GM04503 (cell line): Measurements from ENCODE around the gene TRIM15.
"Not testable (repeated sequence)": the region's sequence is repeated elsewhere in the genome, so short reads cannot be mapped to it uniquely, and the experiment has no call there.

Source experiments
- DNase-seq: peaks from one replicate; pipeline ENCODE4 v3.0.0-alpha.2; 2012; ENCODE audit warnings: low read depth

TRIM15 gene

DNA sequence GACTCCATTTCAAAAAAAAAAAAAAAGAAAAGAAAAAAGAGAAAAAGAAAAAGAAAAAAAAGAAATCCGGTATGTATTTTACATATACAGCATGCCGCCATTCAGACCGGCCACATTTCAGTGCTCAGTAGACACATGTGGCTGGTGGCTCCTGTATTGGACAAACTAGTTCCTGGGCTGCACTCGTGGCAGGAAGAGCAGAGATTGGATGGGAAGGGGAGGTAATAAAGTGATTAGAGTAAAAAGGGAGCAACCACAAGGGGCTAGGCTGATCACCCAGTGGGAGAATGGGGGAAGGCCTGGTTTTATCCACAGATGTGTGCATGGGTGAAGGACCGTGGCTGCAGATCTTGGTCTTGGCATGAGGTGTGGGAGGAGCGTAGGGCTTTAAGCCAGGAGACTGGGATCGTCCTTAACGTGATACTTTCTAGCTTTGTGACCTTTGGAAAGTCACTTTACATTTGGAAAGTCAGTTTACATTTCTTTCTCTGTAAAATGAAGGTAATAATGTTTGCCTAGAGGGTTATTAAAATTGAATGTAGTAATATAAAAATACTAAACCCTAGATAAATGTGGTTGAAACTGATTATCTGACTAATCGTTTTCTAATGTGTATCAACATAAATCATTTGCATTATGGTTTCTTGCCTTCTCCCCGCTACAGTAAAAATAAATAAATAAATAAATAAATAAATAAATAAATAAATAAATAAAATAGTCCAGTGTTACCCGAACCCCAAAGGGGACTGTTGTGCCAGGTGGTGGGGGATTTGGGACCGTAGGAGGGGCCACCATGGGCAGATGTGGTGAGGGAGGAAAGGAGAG is 869 bp upstream of the TRIM15 start:
- no peak for DNase-seq

DNA sequence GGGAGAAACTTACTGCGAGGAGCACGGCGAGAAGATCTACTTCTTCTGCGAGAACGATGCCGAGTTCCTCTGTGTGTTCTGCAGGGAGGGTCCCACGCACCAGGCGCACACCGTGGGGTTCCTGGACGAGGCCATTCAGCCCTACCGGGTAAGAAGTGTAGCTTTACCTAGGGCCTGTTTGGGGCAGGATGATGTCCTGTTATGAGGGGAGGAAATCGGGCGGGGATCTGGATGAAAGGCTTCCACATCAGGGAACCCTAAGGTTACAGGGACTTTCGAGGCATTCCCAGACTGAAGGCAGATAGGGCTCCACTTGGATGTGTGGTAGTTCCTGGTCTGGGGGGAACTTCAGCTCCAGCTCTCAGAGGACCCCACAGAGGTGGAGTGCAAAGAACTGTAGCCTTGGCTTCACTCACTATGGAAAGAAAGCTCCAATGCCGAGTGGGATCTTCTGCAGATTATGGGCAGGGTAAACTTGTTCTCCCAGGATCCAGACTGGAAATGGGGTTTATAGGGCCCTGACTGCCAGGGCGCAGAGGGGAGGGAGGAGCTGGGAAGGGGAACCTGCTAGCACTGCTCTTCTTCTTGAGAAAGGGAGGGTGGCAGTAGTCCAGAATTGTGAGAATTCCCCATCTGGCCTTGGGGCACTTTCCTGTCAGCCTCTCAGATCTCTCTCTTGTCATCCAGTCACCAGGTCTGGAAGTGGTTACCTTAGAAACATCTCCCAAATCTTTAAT is 740 bp downstream of the TRIM15 start:
- DNase-seq = no peak

DNA sequence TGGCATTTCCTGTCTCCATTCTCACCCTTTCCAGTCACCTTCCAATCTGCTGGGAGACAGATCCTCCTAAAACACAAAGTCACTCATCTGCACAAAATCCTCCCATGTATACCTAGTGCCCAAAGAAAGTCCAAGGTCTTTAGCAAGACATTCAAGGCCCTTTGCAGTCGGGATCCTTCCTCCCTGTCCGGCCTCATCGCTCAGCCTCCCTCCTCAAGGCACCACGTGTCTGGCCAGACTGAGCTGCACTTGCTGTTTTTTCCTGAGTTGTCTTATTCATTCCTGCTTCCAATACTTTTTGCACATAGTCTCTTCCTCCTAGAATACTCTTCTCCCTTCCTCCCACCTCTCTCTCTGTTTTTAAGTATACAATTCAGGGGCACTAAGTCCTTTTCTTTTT is 1.4 kb downstream of the TRIM15 start:
- DNase-seq = no peak

DNA sequence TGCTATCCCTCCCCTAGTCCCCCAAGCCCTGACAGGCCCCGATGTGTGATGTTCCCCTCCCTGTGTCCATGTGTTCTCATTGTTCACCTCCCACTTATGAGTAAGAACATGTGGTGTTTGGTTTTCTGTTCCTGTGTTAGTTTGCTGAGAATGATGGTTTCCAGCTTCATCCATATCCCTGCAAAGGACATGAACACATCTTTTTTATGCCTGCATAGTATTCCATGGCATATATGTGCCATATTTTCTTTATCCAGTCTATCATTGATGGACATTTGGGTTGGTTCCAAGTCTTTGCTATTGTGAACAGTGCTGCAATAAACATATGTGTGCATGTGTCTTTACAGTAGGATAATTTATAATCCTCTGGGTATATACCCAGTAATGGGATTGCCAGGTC is 1.9 kb downstream of the TRIM15 start:
- not testable (repeated sequence) for DNase-seq

DNA sequence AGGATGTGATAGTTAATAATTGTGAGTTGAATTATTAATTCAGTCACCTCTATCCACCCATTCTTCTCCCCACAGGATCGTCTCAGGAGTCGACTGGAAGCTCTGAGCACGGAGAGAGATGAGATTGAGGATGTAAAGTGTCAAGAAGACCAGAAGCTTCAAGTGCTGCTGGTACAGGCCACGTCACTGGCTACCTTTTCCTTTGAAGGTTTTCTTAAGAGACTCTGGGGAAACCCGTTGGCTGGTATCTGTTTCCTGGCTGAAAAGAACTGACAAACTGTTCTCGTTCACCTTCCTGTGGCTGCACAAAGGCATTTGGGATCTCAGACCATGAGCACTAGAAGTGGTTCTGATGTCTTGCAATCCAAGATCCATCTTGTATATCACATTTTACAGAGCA is 3.8 kb downstream of the TRIM15 start:
- no peak for DNase-seq

DNA sequence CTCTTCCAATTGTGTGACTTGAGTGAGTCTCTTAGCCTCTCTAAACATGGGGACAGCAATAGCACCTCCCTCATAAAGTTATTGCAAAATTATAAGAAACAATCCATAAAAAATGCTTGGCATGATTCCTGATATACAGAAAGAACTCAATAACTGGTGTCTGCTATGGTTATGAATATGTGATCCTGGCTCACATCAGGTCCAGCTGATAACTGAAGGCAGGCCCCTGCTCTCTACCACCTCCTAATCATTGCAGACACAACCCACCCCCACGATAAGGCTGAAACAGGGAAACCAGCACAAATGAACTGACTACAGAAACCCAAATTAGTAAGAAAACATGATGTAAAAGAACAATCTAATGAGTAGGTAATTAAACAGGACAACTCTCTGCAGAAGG is 5.4 kb downstream of the TRIM15 start:
- no peak for DNase-seq

DNA sequence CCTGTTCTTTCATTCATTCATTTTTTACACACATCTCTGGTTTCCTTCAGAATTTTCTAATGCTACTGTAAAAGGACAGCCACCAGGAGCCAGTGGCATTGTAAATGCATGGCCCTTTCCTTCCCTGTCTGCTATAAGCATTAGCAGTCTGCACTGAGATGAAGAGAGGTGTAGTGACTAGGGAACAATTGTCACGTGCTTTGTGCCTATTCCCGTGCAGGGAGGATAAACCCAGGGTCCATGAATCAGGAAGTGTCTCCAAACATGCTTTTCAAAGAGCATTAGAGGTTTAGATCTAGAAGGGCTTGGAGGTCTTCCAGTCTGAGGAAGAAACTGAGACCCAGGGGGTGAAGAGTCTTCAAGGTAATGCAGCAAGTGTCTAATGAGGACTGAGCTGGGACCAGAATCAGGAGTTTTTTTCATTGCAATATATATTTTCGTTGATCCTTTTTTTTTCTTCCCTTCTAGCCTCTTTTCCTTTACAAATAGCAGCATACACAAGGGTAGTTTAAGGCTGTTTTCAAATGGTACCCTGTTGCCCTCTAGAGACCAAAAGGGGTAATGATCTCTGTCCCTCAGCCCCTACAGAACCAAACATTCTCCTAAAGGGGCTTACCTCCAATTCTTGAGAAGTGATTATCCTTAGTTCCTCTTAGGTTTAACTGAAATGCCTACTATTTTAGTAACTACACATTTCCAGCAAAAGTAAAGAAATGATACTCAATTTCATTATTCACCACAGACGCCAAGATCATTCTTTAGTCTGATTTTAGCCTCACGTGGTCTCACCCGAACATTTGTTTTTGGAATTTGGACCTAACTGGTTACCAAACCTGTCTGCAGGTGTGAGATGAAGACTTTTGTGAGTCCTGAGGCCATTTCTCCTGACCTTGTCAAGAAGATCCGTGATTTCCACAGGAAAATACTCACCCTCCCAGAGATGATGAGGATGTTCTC is 6.6 kb downstream of the TRIM15 start:
- DNase-seq = peak; percentile 27

DNA sequence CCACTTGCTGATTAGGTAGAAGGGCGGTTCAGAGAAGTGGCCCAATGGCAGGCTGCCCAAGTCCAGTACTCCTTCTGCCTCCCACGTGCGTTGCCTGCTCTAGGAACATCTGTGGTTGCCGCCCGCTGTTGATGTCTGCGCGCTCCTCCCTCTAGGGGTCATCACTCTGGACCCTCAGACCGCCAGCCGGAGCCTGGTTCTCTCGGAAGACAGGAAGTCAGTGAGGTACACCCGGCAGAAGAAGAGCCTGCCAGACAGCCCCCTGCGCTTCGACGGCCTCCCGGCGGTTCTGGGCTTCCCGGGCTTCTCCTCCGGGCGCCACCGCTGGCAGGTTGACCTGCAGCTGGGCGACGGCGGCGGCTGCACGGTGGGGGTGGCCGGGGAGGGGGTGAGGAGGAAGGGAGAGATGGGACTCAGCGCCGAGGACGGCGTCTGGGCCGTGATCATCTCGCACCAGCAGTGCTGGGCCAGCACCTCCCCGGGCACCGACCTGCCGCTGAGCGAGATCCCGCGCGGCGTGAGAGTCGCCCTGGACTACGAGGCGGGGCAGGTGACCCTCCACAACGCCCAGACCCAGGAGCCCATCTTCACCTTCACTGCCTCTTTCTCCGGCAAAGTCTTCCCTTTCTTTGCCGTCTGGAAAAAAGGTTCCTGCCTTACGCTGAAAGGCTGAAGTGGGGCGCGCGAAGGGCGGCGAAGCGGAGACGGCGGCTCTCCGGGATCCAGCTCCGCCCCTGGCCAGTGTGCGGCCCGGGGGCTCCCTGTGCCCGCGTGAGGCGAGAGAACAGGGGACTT is 8.5 kb downstream of the TRIM15 start:
- no peak for DNase-seq

DNA sequence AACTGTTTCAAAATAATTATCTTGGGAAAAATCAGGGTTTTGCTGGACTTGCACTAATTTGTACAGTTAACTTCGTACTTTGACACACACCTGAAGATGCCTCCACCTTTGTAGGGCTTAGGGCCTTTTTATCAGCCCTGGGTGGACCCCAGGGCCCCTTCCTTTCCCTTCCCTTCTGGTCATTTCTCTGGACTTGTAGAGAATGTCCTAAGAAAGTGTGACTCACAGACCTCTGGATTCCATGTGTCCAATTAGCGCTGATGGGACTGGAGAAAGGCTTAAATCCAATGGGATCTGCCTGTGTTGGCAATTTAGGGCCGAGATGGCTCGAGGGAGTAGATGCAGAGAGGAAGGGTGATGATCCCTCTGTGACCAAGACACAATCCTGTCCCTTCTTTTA is 9.3 kb downstream of the TRIM15 start:
- no peak for DNase-seq

DNA sequence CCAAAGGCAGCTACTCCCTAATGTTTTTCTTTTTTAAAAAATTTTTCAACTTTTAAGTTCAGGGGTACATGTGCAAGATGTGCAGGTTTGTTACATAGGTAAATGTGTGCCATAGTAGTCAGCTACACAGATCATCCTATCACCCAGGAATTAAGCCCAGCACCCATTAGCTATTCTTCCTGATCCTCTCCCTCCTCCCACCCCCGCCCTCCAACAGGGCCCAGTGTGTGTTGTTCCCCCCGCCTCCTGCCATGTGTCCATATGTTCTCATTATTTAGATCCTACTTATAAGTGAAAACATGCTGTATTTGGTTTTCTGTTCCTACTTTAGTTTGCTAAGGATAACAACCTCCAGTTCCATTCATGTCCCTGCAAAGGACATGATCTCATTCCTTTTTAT is 12.4 kb downstream of the TRIM15 start:
- no peak for DNase-seq

DNA sequence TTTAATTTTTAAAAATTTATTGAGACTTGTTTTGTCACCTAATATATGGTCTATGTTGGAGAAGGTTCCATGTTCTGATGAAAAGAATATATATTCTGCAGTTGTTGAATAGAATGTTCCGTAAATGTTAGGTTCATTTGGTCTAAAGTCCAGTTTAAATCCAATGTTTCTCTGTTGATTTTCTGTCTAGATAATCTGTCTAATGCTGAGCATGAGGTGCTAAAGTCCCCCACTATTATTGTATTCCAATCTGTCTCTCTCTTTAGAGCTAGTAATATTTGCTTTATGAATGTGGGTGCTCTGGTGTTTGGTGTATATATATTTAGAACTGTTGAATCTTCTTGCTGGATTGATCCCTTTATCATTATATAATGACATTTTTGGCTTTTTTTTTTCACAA is 15.5 kb downstream of the TRIM15 start:
- DNase-seq = no peak

DNA sequence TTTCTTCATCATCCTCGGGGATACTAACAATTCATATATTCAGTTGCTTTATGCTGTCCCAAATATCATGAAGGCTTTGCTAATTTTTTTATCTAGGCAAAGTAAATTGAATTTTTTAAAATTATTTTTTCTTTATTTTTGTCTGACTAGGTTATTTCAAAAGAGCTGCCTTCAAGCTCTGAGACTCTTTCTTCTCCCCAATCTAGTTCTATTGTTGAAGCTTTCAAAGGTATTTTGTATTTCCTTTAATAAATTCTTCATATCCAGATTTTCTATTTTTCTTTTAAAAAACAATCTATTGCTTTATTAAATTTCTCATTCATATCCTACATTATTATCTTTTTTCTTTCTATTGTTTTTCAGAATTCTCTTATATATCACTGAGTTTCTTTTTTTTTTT is 16.8 kb downstream of the TRIM15 start:
- no peak for DNase-seq

DNA sequence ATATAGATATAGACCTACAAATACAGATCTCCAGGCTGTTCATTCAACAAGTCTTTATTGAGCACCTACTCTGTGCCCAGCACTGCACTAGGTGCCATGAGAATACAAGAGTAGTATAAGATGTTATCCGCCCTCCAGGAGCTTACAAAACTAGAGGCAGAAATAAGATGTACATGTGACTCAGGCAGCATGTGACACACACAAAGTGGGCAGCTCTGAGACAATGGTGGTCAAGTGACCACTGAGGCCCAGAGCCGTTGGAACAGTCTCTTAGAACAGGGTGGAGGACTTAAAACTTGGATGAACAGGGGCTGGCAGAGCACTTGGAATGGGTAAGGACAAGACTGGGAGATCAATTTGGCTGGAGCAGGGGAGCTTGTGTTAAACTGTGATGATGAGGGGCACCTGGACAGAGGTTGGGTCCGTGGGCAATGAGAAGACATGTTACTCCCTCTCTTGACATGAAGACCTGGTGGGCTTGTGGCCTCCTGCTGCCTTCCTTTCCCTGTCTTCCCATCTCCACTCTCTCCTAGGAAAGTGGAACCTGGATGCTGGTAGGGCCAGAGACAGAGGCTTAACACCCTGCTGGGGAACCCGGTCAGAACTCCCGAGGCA is 21.2 kb downstream of the TRIM15 start:
- DNase-seq = no peak

DNA sequence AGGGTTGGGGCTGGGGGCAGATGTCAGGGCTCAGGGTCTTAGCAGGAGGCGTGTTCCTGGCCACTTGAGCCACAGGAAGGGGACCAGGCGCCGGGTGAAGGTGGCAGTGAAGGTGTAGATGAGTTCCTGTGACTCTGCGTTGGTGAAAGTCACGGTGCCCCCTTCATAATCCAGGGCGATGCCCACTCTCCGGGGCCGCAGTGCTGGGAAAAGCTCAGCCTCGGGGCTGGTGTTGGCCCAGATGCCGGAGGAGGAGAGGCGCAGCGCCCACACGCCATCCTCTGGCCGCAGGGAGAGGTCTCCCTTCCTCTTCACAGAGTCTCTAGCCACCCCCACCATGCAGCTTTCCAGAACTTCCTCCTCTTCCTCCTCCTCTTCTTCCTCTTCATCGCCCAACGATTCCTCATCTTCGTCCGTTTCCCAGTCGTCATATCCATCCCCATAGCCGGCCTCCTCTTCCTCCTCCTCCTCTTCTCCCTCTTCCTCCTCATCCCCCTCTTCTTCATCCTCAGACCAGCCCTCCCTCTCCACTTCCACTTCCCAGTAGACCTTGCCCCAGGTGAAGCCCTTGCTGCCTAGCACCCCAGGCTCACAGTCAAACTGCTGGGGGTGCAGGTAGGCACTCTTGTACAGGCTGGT is 22.6 kb downstream of the TRIM15 start:
- DNase-seq = no peak

DNA sequence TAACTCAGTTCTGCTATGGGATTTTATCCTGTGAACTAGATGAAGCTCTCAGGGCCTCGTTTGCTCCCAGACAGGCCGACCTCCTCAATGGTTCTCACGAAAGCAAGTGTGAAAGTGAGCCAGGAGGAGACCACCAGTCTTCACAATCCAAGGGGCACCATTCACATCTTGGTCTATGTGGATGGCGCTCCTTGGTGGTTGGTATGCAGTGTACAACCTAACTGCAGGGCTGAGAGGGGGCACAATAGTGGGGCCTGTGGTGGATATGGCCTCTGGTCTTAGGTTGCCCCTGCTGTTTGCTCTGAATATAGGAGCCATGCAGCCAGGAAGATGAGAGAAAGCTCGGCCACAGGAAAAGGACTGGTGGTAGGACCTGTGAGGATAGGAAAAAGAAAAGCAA is 25.2 kb downstream of the TRIM15 start:
- no peak for DNase-seq

DNA sequence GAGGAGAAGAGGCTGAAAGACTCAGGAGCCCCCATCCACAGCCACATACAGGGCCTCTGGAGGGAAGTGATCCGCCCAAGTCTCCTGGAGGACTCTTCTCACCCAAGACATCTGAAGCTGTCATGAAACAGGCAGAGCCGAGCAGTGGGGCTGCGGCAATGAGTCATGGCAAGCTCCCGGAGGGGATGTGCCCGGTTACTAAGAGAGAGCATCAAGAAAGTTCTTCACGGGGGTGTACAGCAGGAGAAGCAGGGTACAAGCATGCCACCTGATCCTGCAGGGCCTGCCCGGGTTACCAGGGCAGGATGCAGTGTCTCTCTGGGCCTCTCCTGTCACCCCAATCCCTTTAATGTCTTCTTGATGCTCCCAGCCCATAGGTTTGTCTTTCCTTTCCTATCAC is 28.7 kb downstream of the TRIM15 start:
- no peak for DNase-seq

DNA sequence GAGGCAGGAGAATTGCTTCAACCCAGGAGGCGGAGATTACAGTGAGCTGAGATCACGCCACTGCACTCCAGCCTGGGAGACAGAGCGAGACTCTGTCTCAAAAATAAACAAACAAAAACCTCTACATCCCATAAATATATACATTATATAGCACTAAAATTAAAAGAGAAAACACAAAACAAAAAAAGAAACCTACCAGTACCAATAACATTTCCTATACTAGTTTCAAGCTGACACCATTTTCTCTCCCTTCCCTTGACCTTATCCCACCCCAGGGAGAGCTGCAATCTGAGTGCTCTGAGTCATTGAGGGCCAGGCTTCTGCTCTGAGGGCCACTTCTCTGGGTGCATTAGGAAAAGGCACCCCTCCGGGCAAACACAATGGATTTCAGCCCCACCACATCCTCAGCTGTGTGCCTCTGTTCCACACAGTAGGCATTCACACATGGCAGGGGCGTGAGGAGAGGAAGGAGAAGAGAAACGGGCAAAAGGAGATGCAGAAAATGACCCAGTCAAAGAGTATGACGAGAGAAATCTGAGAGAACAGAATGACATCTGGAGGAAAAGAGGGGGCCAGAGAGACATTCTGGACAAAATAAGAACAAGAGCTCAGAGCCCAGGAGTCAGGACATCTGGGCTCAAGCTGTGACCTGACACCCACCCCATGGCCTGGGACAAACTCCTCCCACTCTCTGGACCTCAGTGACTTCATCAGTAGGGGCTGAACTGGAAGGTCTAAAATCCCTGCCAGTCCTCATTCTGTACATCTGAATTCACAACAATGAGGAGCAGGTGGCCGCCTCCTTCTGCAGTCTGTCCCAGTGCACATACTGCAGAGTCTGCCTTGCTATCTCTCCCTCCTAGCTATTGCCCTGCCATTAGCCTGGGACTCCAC is 31.7 kb downstream of the TRIM15 start:
- no peak for DNase-seq

DNA sequence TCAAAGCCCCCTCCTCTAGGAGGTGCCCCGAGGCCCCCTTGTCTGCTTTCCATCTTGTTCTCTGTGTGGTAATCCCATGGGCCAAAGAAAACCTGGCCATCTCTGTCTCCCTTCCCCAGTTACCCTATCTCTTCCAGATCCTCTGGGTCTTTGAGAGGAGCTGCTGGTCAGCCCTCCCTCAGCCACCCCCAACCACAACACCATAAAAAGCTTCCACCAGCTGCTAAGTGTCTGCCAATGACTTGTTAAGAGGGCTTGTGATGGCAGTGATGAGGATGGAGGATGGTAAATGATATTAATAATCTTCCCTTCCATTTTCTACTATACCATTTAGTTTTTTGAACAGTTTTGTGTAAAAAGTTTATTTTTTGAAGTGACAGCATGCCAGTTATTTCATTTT is 32.6 kb downstream of the TRIM15 start:
- DNase-seq = no peak

DNA sequence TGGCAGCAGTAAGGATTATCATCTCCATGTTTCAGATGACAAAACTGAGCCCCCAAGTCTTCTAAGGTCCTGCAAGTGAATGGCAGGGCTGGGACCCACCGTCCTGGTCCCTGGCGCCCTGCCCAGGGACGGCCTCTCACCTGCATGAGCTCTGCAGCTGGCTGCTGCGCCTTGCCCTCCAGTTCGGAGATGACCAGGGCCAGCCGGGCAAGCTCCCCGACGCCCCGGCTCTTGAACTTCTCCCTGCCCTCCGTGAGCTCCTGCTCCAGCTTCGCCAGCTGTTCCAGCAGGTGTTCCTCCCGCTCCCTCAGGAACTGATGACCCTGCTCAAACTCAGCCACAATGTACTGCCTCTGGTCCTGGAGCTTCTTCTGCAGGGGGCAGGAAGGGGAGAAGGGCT is 33.0 kb downstream of the TRIM15 start:
- DNase-seq = no peak
